DMS79 treated with DMSO at 0.1 percent for 48 hours (cell line): ENCODE data around the gene RCOR1.
"Not testable (repeated sequence)": the region's sequence is repeated elsewhere in the genome, so short reads cannot be mapped to it uniquely, and the experiment has no call there.

ENCODE experiments used
- DNase-seq: peaks from one replicate; lab custom pipeline; 2025; lab: John Stamatoyannopoulos, UW

RCOR1 gene

DNA sequence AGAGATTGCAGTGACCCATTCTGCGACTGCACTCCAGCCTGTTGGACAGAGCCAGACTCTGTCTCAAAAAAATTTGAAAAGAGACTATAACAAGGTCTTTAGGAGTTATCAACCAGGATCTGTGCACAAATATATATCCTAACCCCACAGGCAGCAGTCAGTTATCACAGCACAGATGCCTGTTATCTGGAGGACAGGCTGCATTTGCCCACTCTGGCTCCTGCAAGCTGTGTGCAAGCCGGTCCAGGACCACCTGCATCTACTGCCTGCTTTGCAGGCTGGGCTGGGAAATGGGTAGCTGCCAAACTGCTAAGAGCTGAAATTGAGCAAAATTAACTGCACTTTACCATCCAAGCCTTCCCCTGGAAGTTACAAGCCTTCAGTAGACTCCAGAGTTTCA, 21.4 kb upstream of the RCOR1 start:
- DNase-seq, result no peak

DNA sequence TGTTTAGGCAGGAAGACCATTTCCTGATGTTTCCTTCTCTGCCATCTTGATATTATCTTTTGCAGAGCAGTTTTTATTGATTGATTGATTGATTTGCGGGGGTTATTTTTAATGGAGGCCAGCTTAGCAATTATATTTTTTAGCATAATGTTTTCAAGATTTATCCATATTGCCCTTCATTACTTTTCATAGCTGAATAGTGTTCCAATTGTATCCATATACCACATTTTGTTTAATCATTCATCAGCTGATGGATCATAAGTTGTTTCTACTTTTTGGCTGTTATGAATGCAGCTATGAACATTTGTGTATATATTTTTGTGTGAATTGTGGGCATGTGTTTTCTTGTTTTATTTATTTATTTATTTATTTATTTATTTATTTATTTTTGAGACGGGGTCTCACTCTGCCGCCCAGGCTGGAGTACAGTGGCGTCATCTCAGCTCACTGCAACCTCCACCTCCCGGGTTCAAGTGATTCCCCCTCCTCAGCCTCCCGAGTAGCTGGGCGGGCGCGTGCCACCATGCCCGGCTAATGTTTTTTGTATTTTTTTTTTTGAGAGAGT, 20.9 kb upstream of the RCOR1 start:
- no peak for DNase-seq

DNA sequence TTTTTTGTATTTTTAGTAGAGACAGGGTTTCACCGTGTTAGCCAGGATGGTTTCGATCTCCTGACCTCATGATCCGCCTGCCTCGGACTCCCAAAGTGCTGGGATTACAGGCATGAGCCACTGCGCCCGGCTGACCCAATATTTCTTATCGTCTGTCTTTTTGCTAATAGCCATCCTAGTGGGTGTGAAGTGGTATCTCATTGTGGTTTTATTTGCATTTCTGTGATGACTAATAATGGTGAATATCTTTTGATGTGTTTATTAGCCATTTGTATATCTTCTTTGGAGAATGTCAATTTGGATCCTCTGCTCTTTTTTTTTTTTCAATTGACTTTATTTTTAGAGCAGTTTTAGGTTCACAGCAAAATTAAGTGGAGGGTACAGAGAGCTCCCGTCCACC, 19.3 kb upstream of the RCOR1 start:
- DNase-seq, result not testable (repeated sequence)

DNA sequence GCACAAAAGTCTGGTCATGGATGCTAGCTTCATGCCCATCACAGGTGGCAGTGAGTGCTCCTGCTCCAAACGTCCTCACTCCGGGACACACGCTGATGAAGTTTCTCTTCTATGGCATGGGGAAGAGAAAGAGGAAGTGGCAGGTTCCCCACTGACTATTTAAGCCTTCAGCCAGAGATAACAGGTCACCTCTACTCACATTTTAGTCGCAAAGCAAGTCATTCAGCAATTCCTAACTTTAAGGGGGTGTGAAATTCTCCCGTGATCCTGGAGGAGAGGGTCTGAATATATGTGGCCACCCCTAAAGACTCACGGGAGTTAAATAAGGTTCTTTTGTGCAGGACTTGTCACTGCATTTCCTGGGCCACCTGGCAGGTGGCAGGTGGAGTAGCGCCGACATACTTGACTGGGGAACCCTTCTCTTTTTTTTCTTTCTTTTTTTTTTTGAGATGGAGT, 18.8 kb upstream of the RCOR1 start:
- DNase-seq, result no peak

DNA sequence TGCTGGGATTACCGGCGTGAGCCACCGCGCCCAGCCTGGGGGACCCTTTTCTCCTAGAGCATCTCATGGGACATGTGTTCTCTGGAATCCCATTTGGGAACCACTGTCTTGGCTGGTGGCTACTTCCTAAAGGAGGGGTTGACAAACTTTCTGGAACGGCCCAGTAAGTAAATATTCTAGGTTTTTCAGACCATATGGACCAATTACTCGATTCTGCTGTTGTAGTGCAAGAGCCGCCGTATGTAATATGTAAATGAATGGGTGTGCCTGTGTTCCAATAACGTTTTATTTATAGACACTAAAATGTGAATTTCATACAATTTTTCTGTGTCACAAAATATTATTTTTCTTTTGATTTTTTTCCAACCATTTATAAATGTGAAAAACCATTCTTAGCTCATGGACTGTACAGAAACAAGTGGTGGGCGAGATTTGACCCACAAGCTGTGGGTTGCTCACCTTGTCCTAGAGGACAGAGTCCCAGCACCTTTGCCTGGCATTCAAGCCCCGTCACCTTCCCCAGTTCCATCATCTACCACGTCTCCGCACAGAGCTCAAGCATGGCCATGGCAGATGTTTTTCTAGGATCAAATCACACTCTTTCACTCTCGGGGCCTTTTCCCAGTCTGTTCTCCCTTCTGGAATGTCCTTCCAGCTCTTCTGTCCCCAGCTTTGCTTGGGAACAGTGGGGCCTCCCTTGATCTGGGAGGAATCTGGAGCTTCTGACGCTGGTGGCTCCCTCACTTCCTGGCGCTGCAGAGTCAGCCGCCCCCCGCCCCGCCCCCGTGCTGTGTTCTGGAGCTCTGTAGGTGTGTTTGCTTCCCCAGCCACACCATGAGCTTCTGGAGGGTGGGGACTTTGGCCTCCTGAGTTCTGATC, 17.9 kb upstream of the RCOR1 start:
- DNase-seq, result no peak

DNA sequence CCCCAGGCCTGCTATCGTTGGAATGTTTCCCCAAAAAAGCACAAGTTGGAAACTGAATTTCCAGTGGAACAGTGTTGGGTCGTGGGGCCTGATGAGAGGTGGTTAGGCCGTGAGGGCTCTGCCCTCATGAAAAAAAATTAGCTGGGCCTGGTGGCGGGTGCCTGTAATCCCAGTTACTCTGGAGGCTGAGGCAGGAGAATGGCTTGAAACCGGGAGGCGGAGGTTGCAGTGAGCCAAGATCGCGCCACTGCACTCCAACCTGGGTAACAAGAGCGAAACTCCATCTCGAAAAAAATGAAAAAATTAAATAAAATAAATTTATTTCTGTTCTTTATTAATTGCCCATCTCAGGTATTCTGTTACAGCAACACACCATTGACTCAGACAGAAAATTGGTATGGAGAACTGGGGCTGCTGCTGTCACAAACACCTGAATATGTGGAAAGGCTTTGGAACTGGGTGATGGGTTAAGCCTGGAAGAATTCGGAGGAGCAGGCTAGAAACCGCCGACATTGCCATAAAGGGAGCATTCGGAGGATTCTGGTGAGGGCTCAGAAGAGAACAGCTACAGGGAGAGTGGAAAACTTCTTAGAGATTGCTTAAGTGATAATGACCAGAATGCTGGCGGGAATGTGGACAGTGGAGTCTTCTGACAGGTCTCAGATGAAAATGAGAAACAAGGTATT, 17.1 kb upstream of the RCOR1 start:
- no peak for DNase-seq

DNA sequence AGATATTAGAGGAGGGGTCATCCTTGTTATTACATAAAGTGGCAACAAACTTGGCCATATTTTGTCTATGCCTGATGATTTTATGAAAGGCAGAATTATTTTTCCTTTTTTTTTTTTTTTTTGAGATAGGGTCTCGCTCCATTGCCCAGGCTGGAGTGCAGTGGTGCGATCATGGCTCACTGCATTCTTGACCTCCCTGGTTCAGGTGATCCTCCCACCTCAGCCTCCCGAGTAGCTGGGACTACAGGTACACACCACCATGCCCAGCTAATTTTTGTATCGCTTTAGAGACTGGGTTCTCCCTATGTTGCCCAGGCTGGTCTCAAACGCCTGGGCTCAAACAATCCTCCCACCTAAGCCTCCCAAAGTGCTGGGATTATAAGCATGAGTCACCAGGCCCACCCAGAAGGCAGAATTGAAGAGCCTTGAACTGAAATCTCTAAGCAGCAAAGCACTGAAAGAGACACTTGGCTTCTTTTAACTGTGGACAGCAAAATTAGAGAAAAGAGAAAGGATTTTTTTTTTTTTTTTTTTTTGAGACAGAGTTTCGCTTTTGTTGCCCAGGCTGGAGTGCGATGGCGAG, 16.5 kb upstream of the RCOR1 start:
- DNase-seq, result not testable (repeated sequence)

DNA sequence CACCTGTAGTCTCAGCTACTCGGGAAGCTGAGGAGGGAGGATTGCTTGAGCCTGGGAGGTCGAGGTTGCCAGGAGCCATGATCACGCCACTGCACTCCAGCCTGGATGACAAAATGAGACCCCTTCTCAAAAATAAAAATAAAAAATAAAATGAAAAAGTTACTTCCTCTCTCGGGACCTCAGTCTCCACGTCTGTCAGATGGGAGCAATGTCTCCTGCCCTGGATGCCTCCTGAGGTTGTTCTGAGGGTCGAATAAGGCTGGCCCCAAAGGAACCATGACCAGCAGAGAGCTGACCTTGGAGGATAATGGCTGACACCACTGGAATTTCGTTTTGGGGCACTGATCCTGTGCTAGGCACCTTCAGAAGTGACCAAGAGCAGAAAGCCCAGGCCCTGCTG, 13.6 kb upstream of the RCOR1 start:
- DNase-seq, result no peak

DNA sequence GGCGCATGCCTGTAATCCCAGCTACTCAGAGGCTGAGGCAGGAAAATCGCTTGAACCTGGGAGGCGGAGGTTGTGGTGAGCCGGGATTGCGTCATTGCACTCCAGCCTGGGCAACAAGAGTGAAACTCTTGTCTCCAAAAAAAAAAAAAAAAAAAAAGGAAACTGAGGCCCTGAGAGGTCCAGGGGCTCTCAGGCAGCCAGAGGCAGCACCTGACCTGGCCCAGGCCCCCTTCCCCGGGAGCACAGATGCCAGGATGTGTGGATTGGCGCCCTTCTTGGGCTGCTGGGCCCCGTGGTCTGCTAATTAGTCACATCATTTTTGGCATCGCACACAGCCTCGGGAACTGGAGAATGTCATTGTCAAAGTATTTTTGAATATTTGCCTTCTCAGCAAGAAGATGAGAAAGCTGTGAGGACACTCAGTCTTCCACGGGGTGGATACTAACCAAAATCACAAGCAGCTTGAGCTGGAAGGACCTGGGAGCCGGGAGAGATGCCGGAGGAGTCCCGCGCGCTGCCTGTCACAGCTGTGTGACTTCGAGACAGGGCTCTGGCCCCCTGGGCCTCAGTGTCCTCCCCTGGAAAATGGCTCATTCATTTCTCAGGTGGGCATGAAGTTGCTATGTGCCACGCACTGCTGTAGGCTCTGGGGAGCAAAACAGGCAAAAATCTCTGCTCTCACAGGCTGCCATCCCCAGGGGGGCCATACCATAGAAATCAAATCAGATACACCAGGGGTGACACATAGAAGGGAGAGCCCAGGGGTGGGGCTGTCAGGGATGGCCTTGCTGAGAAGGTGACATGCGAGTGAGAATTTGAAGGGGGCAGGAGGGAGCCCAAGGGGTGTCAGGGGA, 12.5 kb upstream of the RCOR1 start:
- no peak for DNase-seq

DNA sequence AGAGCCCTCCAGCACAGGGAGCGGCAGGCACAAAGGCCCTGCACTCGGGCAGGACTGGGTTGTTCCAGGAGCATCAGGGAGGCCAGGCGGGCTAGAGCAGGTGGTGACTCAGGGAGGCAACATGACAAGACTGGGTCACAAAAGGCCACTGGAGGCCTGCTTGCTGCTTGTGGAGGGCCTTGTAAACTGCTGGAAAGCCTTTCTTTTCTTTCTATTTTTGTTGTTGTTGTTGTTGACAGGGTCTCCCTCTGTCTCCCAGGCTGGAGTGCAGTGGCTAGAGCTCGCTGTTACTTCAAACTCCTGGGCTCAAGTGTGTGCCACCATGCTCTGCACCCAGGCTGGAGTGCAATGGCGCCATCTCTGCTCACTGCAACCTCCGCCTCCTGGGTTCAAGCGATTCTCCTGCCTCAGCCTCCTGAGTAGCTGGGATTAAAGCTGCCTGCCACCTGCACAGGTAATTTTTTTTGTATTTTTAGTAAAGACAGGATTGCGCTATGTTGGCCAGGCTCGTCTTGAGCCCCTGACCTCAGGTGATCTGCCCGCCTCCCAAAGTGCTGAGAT, 11.8 kb upstream of the RCOR1 start:
- no peak for DNase-seq

DNA sequence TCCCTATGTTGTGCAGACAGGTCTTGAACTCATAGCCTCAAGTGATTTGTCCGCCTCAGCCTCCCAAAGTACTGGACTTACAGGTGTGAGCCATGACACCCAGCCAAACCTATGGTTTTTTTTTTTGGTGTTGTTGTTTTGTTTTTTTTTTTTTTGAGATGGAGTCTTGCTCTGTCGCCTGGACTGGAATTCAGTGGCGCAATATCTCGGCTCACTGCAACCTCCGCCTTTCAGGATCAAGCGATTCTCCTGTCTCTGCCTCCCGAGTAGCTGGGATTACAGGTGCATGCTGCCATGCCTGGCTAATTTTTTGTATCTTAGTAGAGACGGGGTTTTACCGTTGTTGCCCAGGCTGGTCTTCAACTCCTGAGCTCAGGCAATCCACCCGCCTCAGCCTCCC, 11.3 kb upstream of the RCOR1 start:
- DNase-seq, result no peak

DNA sequence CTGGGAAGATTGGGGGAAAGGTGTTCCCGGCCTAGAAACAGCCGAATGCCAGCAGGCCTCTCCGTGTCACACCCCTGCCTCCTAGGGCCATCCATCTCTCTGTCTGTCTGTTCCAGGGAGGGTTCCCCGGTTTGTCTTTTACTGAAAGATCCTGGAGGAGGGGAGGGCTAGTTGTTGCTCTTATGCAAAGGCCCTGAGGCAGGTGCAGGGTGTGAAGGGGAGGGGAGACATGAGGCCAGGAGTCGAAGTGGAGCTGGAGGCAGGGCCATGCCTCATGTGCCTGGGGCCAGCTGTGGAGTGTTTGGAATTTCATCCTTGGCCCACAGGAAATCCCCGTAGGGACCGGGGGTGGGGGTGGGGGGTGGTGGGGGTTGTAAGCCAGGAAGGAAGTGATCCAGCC, 8.7 kb upstream of the RCOR1 start:
- DNase-seq, result no peak

DNA sequence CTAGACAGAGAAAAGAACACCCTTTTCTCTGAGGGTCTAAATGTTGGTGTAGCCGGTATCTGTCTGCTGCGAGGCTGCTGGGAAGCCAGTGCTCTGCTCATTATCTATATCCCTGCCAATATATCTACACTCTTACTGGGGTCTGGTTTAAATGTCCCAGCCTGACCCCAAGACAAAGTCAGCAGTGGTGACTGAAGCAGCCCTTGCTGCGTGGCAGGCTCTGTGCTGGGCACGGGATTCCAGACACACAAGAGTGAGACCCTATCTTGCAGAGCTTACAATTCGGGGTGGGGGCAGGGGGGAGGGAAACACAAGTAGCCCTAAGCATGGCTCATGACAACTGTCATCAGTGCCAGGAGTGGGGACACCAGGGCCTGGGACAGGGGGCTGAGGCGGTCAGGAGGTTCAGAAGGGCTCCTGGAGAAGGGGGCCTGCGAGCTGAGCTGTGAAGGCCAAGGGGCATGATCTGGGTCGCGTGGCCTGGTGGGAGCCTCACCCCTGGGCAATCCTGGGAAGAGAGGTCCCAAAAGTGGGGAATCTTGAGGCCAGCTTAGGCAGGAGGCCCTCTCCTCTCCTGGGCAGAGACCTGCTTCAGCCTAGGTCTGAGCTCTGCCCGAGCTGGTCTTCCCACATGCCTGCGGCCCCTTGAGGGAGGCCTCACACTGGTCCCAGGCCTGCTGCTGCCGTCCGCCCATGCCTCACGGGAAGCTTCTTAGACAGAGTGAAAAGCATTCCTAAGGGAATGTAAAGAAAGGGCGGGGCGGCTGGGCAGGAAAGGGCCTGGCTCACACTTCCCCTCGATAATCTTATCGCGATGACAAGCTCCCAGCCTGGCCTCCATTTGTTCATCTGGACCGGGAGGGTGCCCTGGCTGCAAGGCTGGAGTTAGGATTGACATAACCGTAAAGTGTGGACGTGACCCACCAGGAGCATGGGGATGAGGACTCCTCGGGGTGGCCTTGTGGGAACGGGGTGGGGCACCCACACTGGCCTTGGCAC, 7.3 kb upstream of the RCOR1 start:
- no peak for DNase-seq

DNA sequence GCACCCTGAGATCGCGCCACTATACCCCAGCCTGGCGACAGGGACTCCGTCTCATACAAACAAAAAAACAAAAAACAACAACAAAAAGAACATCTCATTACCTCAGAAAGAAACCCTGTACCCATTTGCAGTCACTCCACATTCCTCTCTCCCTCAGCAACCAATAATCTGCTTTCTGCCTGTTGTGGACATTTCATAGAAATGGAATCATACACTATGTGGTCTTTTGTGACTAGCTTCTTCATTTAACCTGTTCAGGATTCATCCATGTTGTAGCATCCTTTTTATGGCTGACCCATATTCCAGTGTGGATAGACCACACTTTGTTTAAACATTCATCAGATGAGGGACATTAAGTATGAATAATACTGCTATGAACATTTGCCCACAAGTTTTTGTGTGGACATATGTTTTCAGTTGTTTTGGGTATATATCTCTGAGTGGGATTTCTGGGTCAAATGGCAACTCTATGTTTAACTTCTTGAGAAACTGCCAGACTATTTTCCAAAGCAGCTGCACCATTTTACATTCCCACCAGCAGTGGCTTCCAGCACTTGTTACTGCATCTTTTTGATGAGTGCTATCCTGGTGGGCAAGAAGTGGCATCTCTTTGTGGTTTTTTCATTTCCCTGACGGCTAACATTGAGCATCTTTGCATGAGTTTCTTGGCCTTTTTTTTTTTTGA, 5.9 kb upstream of the RCOR1 start:
- no peak for DNase-seq

DNA sequence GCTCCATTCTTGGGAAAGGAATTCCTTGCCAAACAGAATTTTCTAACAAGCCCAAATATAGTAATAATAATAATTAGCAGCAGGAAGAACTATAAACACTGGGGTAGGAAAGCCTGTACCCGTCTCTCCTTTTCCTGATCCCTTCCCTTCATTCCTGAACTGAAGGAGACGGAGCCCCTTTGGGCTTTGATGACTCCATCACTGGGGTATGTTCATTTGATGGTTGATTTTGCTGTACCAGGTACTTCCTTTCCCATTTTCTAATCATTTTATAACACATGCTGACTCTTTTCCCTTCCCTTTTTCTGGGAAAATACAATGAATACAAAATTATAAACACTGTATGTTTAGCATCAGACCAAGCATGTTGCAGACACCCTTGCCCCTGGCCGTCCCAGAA, 3.6 kb upstream of the RCOR1 start:
- DNase-seq, result no peak

DNA sequence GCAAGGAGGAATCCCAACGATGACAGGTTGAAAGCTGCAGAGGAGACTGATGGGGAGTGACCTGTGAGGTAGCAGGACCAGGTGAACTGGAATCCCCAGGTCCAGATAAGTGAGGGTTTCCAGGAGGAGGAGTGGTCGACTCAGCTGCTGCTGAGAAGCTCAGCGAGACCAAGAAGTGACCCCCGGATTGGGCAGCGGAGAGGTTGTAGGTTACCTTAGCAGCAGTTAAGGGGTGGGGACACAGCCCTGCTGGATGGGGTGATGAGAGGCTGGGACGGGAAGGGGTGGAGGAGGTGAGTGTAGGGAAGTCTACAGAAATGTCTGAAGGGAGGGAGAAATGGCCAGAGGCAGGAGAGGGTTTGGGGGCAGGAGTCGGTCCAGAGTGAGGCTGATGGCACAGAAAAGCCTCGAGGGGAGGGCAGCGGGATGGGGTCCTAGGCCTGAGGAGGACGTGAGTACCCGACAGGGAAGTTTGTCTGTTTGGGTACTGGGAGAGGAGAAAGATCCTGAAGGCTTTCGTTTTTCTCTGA, 2.6 kb upstream of the RCOR1 start:
- DNase-seq, result no peak

DNA sequence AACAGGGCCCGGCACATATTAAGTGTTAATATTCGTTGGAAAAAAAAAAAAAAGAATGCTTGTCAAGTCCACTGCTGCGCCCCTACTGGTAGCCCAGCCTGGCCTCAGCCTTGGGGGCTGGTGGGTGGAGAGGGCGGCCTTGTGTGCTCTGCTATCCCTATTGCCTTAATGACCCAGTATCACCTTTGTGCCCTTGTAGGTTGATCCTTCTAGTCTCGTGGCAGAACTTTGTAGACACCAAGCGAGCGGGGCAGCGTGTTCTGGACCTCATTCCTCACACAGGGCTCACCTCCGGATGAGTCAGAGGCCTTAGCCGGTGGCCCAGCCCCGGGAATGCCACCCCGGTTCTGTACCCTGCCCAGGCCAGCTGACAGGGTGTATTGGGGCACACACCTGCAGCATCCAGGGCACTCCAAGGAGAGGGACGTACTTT, 1.8 kb upstream of the RCOR1 start:
- DNase-seq, result no peak

DNA sequence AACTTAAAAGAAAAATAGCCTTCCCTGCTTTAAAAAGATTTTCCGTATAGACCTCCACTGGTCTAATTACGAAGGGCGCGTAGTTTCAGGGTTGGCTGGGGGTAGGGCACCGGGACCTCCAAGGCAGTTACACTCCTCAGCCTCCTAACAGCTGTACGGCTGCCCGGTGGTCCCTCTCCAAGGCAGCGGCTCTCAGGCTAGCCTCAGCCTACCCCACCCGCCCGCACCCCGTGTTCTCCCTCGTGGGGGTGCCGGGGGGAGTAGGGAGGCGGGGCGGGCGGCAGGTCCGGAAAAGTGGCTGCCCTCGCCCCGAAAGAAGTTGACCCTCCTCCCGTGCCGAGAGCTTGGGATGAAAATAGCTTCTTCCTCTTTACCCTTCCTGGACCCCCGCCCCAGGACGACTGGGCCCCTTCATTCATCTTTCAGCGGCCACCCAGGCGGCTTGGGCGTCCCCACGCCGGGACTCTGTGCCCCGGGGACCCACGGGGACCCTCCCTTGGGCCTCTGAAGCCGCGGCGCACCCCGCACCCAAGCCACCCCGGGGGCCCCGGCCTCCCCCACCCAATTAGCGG, 991 bp upstream of the RCOR1 start:
- peak; percentile 41 for DNase-seq

DNA sequence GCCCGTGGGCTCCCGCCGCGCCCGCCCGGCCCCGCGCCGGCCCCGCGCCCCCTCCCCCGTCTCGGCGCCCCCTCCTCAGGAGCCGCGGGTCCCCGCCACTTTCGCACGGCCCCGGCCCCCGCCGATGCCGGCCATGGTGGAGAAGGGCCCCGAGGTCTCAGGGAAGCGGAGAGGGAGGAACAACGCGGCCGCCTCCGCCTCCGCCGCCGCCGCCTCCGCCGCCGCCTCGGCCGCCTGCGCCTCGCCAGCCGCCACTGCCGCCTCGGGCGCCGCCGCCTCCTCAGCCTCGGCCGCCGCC, 263 bp downstream of the RCOR1 start:
- no peak for DNase-seq
